ENCODE results near the gene CARD9. TPM values are rescaled to one million over a fixed set of nuclear protein-coding genes. Genes with fewer than 3 reads are reported as not detected.

The CARD9 gene, protein sequence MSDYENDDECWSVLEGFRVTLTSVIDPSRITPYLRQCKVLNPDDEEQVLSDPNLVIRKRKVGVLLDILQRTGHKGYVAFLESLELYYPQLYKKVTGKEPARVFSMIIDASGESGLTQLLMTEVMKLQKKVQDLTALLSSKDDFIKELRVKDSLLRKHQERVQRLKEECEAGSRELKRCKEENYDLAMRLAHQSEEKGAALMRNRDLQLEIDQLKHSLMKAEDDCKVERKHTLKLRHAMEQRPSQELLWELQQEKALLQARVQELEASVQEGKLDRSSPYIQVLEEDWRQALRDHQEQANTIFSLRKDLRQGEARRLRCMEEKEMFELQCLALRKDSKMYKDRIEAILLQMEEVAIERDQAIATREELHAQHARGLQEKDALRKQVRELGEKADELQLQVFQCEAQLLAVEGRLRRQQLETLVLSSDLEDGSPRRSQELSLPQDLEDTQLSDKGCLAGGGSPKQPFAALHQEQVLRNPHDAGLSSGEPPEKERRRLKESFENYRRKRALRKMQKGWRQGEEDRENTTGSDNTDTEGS
- 1 to 10 TPM in 1 of 2 donors, under 1 TPM in 1; 0.35 to 1.5 TPM for total RNA-seq
- polyA plus RNA-seq (2013, experiment 1 of 2): 0.57 TPM
- polyA plus RNA-seq (2013, experiment 2 of 2): 0.21 TPM
- long read RNA-seq, experiment 1: 0 reads
- long read RNA-seq, experiment 2: 0 reads
- long read RNA-seq, experiment 3, partial matches to known transcripts: 0 of 2 reads
- long read RNA-seq, experiment 3, other reads (novel, unspliced or antisense): 2 of 2 reads
- long read RNA-seq, experiment 4: 0 reads

DNA sequence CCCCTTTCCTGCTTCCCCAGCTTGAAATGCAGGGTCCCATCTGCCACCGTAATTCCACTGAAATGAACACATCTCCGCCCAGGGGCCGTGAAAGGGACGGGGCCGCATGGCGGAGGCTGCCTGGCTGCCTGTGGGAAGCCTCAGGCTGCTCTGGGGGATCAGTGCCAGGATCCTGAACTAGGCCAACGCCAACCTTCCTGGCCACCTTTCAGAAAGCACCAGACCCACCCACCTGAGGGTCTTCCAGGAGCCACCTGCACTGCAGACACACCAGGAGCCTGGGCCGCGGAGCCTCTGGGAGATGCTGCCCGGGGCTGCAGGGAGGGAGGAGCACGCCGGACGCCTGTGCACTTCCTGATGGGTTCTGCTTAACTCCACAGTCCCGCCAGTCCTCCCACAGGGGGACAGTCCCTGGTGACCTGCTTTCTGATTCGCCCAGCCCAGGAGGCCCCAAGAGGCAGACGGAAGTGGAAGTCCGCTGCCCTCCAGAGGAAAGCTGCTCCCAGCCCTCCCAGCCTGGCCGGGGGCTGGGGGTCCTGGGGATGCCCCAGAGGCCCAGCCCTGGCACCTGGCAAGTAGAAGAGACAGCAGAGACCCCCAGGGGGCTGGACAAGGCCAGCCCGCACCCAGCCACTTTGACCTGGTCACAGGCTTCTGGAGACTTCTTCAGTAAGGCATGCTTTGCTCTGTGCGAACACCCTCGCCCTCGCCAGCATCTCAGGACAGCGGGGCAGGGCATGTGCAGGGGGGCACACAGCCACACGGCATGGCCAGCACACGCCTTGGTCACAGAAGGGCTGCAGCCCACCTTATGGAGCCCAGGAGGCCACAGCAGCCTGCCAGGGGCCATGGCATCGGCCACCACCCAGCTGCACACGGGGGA is at the start of gene CARD9:
CARD9 (minus strand) TSS at position 370 of the 883 bp plus-strand sequence. CDS start 1,591 bp downstream, outside the sequence.
- Histone ChIP-seq H3K27ac (ENCODE audit: low read depth, low read length) (peak within 1 kb of the TSS; percentile 92), H3K9ac (ENCODE audit: extremely low read depth, low read length, poor library complexity, severe bottlenecking) (no peak within 1 kb of the TSS), H3K9me3 (ENCODE audit: control insufficient read depth, low read length) (no peaks in the 10 kb centered on the region), H3K4me3 (ENCODE audit: low read length) (no peak within 1 kb of the TSS), H3K4me1 (ENCODE audit: control insufficient read depth, insufficient read depth, low read length) (no peaks in the 10 kb centered on the region), H3K27me3 (ENCODE audit: control insufficient read depth, insufficient read depth, low read length, poor library complexity, severe bottlenecking) (no peaks in the 10 kb centered on the region), H3K36me3 (ENCODE audit: control insufficient read depth, insufficient read depth, low read length) (peaks cover 13% of the 10 kb centered on the region)
- 92 to 100% methylated on average over 14 to 27 of the region's 27 CpGs for WGBS, 2 experiments (ENCODE audit: insufficient coverage in 1 of 2, insufficient read length in 1 of 2)
- peak within 1 kb of the TSS; percentile 13 for H3K27ac Mint-ChIP-seq
- no peaks in the 10 kb centered on the region for H3K4me1 Mint-ChIP-seq
- no peak for DNase-seq
- no peaks in the 10 kb centered on the region for H3K27me3 Mint-ChIP-seq (ENCODE audit: insufficient read depth)
- TF ChIP-seq, protein P1, sequence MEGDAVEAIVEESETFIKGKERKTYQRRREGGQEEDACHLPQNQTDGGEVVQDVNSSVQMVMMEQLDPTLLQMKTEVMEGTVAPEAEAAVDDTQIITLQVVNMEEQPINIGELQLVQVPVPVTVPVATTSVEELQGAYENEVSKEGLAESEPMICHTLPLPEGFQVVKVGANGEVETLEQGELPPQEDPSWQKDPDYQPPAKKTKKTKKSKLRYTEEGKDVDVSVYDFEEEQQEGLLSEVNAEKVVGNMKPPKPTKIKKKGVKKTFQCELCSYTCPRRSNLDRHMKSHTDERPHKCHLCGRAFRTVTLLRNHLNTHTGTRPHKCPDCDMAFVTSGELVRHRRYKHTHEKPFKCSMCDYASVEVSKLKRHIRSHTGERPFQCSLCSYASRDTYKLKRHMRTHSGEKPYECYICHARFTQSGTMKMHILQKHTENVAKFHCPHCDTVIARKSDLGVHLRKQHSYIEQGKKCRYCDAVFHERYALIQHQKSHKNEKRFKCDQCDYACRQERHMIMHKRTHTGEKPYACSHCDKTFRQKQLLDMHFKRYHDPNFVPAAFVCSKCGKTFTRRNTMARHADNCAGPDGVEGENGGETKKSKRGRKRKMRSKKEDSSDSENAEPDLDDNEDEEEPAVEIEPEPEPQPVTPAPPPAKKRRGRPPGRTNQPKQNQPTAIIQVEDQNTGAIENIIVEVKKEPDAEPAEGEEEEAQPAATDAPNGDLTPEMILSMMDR (conservative IDR thresholded peaks at IDR 0.05): no peak
- no peaks in the 10 kb centered on the region for H3K9me3 Mint-ChIP-seq
- H3K4me3 Mint-ChIP-seq: no peak within 1 kb of the TSS
- H3K36me3 Mint-ChIP-seq (ENCODE audit: low read depth): no peaks in the 10 kb centered on the region

DNA sequence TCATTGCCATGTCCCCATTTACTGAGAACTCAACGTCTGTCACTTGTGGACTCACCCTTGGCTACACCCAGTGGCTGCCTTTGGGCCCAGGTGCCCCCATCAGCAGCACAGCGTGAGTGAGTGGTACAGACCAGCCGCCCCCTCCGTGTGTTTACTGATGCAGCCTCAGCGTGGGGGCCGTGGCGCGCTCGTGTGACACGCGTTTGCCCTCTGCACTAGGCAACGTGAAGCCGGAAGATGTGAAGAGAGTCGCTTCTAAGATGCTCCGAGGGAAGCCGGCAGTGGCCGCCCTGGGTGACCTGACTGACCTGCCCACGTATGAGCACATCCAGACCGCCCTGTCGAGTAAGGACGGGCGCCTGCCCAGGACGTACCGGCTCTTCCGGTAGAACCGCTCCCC is 49.4 kb upstream of the CARD9 start:
- H3K27ac Mint-ChIP-seq: no peak overlapping the region

More for the DNA sequence above, 49.4 kb upstream of the CARD9 start:
- H3K9me3 ChIP-seq (ENCODE audit: control insufficient read depth, low read length): no peaks in the 10 kb centered on the region
- Mint-ChIP-seq H3K27me3 (ENCODE audit: insufficient read depth) (no peaks in the 10 kb centered on the region), H3K4me3 (no peak overlapping the region), H3K36me3 (ENCODE audit: low read depth) (peaks cover 53% of the 10 kb centered on the region), H3K4me1 (no peaks in the 10 kb centered on the region), H3K9me3 (no peaks in the 10 kb centered on the region)
- H3K4me3 ChIP-seq (ENCODE audit: low read length): no peak overlapping the region
- no peak for DNase-seq
- H3K27ac ChIP-seq (ENCODE audit: low read depth, low read length): no peak overlapping the region
- H3K4me1 ChIP-seq (ENCODE audit: control insufficient read depth, insufficient read depth, low read length): no peaks in the 10 kb centered on the region
- H3K36me3 ChIP-seq (ENCODE audit: control insufficient read depth, insufficient read depth, low read length): peaks cover 56% of the 10 kb centered on the region
- H3K27me3 ChIP-seq (ENCODE audit: control insufficient read depth, insufficient read depth, low read length, poor library complexity, severe bottlenecking): no peaks in the 10 kb centered on the region
- H3K9ac ChIP-seq (ENCODE audit: extremely low read depth, low read length, poor library complexity, severe bottlenecking): no peak overlapping the region
- TF ChIP-seq, protein P1 (conservative IDR thresholded peaks at IDR 0.05): no peak
- 95 to 97% methylated on average over 26 of the region's 26 CpGs for WGBS, 2 experiments (ENCODE audit: insufficient coverage in 1 of 2, insufficient read length in 1 of 2)
